Pulmonary artery endothelial cell (primary cell): ENCODE data around the gene ASCC3. TPM values are rescaled to one million over a fixed set of nuclear protein-coding genes. Genes with fewer than 3 reads are reported as not detected.
"Not testable (repeated sequence)": the region's sequence is repeated elsewhere in the genome, so short reads cannot be mapped to it uniquely, and the experiment has no call there.

Experiments used
- DNase-seq: peaks from one replicate; pipeline ENCODE4 v3.0.0-alpha.2; 2011; ENCODE audit warnings: low read depth, low spot score
- total RNA-seq: library from RNA; depleted of rRNA; stranded (reverse); fragments of >200 nt; gene quantifications from 2 replicates; pipeline ENCODE4 v1.2.3, GENCODE V29; 2014

The ASCC3 gene
- total RNA-seq, 1 donor from 2014 or later, result 74.1 TPM

DNA sequence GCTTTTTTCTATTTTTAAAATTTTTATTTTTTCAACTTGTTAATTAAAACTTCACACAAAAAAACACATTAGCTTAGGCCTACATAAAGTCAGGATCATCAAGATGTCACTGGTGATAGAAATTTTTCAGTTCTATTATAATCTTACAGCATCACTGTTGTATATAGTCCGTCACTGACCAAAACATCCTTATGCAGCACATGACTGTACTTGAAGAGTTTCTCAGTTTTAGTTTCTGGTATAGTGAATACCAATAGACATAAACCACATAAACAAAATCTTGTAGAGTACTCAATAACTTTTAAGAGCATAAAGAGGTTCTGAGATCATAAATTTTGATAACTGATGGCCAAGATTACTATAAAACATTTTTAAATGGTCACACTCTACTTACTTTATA, 71.8 kb downstream of the ASCC3 start:
- DNase-seq, result no peak

DNA sequence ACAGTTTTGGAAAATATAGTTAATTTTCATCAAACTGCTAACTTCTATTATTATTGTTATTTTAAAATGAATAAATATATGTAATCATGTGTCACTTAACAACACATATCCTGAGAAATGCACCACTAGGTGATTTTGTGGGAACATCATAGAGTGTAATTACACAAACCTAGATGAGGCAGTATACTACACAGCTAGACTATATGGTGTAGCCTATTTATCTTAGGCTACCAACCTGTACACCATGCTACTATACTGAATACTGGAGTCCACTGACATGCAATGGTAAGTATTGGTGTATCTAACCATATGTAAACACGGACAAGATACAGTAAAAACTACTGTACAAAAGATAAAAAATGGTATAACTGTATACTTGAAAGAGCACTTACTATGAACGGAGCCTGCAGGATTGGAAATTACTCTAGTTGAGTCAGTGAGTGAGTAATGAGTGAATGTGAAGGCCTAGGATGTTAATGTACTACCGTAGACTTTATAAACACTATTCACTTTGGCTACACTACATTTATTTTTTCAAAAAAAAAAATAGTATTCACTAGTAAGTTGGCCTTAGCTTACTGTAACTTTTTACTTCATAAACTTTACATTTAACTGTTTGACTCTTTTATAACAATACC, 72.4 kb downstream of the ASCC3 start:
- DNase-seq, result no peak

DNA sequence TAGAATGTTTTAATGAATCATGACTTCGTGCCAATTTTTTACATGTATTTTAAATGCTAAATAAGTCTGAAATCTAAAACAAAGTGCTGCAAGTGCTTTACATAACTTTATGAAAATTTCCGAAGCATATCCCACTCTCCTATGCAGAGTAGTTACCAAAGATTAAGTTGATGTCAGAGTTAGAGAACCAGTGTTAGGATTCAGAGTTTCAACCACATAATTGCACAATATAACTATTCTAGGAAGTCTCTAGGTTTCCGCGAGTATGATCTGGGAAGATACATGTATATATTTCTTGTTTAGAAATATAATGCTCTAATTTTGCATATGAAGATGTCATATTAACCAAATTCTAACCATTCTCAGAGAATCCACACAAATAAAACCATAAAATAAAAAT, 74.8 kb downstream of the ASCC3 start:
- no peak for DNase-seq

DNA sequence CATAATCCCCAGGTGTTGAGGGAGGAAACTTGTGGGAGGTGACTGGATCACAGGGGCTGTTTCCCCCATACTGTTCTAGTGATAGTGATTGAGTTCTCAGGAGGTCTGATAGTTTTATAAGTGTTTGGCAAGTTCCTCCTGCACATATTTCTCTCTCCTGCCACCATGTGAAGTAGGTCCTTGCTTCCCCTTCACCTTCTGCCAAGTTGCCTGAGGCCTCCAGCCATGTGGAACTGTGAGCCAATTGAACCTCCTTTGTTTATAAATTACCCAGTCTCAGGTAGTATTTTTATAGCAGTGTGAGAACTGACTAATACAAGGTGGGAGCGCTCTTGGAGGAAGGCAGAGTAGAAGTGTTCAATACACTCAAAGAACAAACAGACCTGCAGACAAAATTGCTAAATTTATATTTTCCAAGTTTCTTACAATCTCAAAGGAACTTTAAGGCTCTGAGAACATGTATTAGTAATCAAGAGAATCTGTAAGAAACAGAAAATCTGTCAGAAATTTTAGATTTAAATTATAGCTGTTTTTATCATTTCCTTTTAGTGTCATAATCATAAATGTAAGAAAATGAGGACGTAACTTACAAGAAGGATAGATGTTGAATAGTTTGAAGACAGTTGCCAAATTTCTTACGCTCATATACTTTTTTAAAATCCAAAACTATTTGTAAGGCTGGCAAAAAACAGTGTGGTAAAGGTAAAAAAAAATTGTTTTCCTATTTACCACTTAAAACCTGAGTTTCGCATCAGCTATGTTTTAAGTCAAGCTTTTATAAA, 77.7 kb downstream of the ASCC3 start:
- no peak for DNase-seq

DNA sequence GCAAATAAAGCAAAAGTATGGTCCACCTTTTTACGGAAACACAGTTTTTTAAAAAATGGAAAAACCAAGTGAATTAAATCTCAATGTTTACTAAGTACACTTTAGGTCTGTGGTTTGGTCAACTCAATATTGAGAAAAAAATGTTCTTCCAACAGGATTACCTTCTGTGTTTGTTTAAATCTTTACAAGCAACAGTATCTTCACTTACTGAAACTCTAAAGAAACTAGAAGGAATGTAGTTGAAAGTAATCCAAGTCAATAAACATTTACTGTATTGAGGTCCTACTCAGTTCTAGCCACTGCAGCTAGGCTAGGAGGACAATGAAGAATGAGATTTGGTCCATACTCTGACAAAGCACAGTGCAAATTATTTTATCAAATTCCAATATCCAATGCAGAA, 80.1 kb downstream of the ASCC3 start:
- DNase-seq, result no peak

DNA sequence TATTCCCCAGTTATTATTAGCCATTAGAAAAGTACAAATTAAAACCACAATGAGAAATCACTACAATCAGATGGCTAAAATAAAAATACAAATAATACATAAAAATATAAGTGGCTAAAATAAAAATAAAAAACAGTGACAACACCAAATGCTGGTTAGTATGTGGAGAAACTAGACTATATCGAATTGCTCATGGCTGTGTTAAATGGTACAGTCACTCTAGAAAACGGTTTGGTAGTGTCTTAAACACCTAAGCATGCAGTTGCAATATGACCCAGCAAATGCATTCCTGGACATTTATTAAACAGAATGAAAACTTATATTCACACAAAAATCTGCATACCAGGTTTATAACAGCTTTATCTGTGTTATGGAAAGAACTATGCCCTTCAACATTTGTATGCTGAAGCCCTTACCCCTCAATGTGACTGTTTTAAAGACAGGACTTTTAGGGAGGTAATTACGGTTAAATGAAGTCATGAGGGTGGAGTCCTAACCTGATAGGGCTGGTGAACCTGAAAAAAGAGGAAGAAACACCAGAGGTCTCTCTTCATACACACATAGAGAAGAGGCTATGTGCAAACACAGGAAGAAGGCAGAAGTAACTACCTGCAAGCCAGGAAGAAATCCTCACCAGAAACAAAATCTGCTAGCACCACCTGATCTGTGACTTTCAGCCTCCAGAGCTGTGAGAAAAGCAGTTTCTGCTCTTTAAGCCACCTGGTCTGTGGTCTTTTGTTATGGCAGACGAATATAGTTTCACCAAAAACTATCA, 84.9 kb downstream of the ASCC3 start:
- DNase-seq, result no peak

DNA sequence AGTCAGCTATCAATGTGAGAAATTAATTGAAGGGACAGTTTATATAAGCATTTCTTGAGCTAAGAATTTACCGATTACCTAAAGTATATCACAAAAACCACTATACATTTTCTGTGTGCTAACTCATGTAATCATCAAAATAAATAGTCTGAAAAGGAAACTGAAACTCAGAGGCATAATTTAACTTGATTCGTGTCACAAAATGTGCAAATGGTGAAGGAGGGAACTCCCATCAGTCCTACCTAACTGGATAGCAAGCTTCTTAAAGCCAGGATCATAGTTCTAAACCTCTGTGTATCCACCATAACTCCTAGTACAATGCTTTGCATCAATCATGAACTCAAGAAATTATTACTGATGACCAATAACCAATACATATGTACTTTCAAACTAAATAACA, 91.0 kb downstream of the ASCC3 start:
- DNase-seq, result no peak

DNA sequence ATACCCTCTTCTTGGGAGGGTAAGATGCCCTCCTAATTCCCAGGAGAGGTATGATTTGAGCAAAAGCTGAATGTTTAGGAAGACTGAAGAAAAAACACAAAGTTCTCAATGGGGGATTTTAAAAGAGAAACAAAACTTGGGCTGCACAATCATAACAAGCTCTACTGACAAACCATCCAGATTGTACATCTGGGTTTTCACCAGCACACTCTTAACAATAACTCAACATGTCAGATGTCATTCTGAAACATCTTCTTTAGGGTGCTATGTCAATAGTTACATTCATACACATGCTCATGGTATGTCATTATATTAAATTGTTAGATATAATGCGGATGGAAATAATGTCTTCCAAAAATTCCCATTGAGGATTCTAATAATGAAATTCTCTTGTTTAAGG, 95.1 kb downstream of the ASCC3 start:
- no peak for DNase-seq

DNA sequence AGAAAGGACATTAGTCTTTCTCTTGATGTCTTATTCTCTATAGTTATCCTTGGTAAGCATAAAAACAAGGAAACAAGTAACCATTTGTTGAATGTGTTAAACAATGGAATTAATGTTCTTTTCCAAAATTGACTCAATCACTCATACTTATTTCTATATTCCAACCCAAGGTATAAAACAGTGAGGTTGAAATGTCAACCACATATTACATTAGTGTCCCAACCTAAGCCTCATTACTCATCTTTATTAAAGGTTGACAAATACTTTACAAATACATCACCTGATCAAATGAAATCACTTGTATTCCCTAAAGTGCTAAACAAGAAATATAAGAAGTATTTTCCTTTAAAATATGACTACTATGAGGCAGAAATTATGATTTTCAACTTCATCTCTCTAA, 100.5 kb downstream of the ASCC3 start:
- DNase-seq, result no peak

DNA sequence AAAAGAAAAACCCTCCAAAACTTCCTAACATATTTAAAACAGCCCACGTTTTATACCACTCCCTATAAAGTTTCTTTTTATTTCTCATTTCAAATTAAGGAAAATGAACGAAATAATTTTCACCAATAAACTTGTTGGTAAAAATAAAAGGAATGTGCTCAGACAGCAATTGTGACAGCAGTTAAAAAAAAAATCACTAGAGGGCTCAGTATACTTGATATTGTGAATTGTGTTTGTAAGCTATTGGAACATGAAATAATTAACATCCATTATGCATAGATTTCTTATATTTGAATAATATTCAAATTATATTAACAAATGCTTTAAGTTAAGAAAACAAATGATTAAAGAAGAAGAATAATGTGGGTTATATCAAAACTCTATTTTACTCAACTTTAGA, 105.5 kb downstream of the ASCC3 start:
- no peak for DNase-seq

DNA sequence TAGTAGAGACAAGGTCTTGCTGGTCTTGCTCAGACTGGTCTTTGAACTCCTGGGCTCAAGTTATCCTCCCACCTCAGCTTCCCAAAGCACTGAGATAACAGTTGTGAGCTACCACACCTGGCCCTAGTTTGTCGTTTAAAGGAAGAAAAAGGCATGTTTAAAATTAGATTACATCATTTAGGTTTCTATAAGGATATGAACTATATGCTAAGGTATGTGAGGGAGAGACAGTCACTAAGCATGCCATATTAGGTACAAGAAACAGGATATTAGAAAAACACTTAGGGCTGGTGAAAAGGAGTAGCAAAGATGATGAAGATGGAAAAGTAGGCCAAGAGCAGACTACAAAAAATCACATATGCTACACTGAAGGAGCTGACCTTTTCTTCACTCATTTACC, 106.4 kb downstream of the ASCC3 start:
- no peak for DNase-seq

DNA sequence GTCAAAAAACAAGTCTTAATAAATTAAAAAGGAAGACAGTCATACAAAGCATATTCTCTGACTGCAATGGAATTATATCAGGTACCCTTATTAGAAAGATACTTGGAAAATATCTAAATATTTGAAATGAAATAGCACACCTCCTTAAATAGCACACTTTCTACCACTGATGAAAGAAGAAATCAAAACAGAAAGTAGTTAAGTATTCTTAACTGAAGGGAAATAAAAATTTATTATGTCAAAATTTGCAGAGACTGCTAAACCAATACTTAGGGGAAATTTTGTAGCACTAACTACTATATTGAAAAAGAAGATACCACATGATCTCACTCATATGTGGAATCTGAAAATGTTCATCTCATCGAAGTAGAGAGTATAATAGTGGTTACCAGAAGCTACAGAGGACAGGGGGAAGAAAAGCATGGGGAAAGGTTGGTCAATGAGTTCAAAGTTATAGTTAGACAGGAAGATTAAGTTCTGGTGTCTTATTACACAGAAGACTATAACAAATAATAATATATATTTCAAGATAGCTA, 112.2 kb downstream of the ASCC3 start:
- DNase-seq, result no peak

DNA sequence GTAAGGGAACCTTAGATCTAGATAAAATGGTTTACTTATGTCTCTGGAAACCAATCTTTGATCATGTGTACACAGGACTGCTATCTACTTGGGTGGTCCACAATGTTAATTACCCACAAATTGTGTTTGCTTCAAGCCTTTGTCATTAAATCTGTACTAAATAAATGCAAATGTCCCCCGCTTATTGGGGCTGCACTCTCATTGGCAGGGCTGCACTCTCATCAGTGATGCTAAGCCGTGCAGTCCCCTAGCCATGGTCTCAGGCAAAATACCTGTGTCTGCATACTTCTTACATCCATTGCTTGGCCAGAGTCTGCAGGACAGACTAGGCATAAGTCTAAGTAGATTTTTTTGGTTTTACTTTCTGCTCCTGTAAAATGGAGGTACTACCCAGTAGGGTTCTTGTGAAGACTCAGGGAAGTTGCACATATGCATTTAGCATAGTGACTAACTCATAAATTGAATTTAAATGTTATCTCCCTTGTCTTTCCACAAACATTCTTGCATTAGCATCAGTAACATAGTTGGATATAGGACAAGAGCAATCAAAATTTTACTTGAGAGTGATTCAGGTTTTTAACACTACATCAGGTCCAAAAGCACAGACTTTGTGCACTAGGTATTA, 117.4 kb downstream of the ASCC3 start:
- no peak for DNase-seq

DNA sequence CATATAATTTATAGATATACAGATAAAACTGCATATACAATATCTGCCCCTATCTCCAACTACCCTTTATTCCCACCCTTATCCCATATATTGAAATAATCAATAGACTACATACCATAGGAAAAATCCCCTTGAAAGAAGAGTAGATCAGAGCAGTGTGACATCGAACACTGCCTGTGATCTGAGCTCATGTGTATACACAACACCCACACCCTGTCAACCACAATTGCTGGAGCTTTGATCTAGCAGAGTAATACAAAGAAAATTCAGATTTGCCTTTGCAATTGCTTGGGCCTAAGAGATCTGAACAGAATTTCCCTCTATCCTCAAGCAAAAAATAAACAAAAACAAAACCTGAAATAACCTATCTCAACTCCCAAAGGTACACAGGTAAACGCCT, 119.3 kb downstream of the ASCC3 start:
- DNase-seq, result no peak

DNA sequence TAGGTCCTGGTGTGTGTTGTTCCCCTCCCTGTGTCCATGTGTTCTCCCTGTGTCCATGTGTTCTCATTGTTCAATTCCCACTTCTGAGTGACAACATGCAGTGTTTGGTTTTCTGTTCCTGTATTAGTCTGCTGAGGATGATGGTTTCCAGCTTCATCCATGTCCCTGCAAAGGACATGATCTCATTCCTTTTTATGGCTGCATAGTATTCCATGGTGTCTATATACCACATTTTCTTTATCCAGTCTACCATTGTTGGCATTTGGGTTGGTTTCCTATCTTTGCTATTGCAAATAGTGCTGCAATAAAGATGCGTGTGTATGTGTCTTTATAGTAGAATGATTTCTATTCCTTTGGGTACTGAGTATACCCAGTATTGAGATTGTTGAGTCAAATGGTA, 122.7 kb downstream of the ASCC3 start:
- DNase-seq, result not testable (repeated sequence)

DNA sequence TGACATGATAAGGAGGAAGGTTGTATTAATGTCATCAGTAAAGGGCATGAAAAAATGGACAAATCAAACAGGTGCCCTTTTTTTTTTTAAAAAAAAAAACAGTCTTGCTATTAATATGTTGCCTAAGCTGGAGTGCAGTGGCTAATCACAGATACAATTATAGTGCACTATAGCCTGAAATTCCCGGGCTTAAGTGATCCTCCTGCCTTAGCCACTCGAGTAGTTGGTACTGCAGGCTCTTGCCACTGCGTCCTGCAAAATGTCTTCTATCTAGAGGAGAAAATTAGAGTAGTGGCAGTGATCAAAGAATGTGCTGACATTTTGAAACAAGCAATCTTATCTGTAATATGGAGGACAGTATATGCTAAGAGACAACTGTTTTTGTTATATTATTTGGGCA, 127.7 kb downstream of the ASCC3 start:
- no peak for DNase-seq

DNA sequence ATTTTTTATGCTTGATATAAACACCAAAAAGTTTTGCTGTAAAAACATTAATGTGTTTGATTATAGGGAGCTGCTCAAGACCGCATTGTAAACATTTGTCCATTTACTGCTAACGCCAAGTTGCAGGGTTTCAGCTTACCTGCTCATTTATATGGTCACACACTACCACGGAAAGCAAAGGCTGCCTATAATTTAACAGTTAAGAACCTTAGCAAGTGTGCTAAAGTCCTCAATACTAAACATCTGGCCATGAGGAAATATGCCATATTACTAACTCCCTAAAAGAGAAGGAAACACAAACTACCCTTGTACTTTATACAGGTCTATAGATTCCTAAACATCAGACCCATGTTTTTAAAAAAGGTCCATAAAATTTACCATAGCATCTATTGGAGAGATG, 129.5 kb downstream of the ASCC3 start:
- no peak for DNase-seq

DNA sequence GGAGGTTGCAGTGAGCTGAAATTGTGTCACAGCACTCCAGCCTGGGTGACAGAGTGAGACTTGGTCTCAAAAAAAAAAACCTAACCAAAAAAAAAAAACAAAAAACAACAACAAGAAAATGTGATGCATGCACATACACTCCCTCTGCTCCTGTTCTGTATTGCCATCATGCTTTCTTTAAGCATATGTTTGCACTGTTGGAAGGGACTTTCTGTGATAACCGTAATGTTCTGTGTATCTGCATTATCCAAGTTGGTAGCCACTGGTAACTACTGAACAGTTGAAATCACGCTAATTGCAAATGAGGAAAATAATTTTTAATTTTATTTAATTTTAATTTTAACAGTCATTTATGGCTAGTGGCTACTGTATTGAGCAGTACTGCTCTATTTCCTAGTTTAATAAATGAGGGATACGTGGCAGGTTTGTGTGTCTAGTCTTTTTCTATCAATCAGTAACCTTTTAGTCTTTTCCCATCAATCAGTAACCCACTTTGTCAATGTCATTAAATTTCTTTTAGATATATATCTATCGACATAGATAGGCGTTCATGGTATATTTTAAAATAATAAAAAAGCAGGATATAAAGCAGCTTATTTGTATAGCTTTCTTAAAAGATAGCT, 135.6 kb downstream of the ASCC3 start:
- no peak for DNase-seq

DNA sequence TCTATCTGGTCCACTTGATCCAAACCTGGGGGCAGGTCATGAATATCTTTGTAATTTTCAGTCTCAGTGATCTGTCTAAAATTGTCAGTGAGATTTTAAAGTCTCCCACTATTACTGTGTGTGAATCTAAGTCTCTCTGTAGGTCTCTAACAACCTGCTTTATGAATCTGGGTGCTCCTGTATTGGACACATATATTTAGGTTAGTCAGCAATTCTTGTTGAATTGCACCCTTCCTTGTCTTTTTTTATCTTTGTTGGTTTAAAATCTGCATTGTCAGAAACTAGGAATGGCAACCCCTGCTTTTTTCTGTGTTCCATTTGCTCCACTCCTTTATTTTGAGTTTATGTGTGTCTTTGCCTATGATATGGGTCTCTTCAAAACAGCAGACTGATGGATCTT, 140.7 kb downstream of the ASCC3 start:
- no peak for DNase-seq

DNA sequence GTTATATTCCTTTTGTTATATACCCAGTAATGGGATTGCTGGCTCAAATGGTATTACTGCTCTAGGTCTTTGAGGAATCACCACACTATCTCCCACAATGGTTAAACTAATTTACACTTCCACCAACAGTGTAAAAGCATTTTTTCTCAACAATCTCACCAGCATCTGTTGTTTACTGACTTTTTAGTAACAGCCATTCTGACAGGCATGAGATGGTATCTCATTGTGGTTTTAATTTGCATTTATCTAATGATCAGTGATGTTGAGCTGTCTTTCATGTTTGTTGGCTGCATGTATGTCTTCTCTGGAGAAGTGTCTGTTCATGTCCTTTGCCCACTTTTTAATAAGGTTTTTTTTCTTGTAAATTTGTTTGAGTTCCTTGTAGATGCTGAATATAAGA, 143.4 kb downstream of the ASCC3 start:
- not testable (repeated sequence) for DNase-seq

DNA sequence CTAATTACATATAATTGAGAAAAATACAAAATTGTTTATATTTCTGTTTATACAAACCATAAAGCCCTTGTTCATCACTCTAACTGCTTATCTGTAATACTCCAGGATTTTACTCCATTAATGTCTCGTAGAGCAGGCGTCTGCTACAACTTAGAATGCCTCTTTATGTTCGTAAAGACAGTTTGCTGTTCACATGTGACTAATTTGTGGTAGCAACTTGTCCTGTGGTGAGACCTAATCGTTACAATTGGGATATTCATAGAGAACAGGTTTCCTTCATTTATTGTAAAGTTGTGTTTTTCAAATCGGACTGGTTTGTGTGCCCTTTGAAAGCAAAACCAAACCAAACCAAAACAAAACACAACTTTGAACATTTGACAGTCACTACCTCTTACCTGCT, 149.7 kb downstream of the ASCC3 start:
- no peak for DNase-seq
